Activated T-helper 1 cell treated with Interleukin-2 at 50 U/mL for 16 hours (primary cell): Measurements from ENCODE around the gene PTPRG.

ENCODE experiments used
- DNase-seq: peaks from one replicate; pipeline ENCODE4 v3.0.0-alpha.2; 2020; ENCODE audit warnings: low read depth

PTPRG gene

DNA sequence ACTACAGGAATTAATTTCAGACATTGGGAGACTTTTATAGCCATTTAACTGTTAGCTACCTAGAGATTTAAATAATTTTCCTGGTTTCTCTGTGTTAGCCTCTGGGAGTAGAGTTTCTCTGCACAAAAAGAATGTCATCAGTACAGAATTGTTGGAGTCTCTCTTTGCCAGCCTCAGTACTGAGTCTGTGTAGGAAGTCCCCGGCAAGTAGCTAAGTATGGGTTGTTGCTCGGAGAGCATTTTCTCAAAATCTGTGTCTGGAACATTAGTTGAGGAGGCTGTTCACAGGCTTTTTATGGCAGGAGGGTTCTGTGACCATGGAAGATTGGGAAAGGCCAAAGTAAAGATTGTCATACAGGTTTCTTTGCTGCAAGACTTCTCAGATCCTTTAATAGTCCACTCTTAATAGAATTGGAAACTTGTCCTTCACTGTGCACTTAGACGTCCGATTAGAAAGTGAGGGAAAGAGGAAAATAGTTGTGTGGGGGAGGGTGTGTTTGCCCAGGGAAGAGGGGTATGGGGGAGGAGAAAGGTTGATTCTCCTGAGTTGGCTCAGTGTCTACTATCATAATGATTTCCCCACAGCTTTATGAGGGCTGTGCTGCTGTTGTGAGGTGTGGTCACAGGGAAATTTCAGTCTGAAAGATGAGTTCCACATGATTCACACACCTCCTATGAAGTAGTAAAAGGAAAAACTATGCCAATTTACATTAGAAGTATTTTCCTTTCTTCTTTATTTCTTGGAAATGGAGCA is 207.1 kb downstream of the PTPRG start:
- DNase-seq: no peak

DNA sequence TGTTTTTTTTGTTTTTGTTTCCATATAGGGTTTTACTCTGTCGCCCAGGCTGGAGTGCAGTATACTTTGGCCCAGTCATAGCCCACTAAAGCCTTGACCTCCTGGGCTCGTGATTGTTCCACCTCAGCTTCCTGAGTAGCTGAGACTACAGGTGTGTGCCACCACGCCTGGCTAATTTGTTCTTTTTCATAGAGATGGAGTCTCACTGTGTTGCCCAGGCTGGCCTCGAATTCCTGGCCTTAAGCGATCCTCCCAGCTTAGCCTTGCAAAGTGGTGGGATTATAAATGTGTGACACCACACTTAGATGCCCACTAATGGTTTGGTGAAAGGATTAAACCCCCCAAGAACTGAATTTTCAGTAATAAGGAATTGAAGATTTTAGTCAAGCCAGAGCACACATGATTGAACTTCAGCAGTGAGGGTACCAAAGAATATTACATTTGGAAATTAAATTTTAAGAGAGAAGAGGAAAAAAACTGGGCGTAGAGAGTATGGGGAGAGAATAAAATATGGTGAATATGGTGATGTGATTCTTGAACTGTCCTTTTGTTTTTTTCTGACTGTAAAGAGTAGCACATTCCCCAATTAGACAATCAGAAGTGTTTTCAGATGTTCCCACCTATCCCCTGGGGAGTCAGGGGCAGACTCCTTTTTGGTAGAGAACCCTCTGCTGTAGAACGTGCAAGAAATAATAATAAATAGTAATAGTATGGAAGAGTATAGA is 208.1 kb downstream of the PTPRG start:
- DNase-seq: no peak

DNA sequence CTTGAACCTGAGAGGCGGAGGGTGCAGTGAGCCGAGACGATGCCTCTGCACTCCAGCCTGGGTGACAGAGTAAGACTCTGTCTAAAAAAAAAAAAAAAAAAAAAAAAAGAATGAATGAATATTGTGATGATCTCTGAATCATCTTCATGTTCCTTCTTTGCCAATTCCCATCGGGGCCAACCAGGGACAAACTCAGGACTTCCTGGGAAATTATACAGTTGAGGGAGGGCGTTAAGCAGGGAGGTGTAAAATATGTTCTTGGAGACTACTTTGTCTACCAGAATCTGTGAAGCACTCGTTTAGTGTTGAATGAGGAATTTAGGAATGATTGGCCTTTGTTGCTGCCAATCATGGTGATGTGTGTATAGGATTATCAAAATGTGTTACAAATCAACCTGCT is 210.6 kb downstream of the PTPRG start:
- no peak for DNase-seq

DNA sequence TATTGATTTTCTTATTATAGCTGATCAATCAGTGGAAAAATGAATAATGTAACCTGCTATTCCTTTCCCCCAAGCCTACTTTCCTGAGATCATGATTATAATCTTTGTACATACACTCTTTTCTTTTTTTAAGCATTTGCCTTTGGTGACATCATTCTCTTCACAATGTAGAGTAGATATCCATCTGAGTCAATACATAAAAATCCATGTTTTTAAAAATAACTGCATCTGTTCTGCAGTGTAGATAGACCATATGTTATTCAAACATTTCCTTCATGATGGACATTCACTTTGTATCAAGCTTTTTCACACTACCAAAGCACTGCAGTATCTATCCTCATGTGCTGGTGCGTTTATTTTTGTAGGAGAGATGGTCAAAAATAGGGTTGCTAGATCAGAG is 211.1 kb downstream of the PTPRG start:
- no peak for DNase-seq

DNA sequence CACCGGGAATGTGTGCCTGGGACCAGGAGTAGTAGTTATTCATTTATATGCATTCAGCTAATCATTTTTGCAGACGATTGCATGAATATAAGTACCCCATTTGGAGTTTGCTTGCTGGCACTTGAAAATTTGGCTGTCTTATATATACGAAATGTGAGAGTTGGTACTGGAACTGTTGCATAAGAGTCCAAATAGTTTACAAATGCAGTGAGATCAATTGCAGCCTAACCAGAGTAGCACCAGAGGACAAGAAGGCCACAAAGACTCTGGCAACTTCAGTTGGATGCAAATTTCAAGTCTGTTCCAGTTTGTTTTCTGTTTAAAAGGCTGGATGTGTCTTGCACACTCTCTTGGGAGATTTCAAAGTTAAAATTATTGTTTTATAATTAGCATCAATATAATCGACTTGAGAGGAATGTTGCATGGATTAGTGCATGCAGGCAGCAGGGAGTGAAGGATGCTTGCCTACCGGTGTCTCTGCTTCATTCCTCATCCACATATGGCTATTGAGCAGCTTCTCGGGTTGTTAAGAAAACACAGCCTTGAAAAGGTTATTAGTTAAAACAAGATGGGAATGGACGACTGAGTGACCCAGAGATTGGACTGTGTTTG is 213.0 kb downstream of the PTPRG start:
- no peak for DNase-seq

DNA sequence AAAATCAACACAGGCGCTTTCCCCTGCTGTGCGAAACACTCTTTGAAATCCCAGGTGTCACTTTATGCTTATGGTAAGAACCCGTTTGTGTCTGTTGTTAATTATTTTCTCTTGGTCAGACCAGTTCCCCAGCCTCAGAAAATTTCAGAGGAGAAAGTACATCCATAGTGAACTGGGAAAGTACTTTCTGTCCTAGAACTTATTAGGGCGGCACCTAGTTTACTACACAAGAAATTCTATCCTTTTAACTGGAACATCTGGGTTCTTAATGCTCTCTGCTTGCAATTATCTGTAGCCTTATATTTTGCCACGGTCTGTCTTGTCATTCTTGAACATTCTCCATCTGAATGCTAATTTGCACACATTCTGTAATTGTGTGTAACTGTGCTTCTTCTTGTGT is 215.0 kb downstream of the PTPRG start:
- DNase-seq: no peak

DNA sequence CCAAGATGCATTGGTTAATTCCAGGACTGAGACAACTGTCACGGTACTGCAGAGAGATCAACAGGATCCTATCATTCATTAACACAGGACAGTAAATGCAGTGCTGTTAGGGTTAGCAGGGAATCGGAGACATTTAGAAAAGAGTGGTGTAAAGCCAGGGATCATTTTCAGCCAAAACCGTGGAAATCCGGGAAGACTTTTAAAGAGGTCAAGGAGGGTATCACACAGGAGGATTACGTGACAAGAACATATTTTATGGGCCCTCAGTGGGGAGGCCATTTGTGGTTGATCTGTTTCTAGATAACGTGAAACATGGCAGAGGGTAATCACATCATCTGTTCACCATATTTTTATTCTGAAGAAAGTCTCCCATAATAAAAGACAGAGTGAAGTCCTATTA is 216.1 kb downstream of the PTPRG start:
- DNase-seq: no peak

DNA sequence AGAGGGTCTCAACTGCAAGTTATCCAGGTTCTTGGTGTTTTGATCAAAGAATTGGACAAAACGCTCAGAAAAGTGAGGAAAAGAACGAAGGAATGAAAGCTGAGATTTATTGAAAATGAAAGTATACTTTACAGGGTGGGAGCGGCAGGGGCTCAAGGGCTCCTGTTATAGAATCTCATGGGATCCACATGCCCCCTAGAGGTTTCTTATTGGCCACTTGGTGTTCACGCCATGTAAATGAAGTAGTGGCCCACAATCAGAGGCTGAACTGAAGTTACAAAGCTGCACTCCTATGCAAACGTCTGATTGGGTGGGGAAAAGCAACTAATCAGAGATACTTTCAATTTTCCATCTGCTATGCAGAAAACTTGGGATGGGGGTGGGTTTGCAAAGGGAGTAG is 216.7 kb downstream of the PTPRG start:
- DNase-seq: no peak

DNA sequence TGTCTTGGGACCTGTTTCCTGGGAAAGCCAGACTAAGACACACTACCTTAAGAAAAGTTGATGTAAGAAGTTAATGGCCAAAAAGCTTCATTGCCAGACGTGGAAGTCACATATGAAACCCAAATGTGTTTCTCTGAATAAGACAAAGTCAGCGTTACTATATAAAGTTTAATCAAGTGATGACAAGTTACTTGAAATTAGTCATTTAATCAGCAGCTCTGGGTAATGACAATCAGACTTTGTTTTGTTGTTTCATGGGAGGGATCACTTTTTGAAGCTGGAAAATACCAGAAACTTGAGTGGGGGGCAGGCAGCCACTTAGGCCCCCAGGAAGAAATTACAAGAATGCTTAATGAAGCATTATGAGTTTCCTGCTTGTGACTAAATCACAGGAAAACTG is 218.6 kb downstream of the PTPRG start:
- no peak for DNase-seq

DNA sequence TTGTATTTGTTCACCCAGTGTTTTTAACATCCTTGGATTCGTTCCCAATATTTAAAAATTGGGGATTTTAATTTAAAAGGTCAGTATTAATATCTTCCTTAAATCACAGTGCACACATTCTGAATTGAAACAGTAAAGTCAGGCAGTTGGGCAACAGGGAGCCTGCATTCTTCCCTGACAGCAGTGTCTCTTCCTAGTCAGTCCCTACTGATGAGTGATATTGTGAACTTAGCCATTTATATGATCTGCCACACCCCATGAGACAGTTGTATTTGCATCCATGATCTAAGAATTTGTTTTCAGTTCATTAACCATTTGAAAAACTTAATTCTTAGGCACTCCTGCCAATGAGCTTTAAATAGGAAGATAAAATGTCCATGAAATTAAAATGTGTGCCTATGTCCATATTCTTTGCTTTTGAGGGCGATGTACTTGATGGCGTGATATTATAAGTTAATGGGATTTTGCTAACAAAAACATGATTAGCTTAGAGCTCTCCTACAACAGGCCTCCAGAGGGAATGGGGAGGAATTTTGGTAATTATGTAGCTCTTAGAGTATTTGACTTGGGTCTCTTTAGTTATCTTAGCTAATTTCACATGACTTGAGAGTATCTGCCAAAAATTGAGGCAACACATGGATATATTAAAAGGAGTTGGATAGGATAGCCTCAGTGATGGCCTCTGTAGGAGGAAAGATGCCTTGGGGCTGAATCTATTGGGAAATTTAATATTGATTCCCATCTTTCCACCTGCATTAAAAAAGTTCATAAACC is 219.3 kb downstream of the PTPRG start:
- DNase-seq: no peak

DNA sequence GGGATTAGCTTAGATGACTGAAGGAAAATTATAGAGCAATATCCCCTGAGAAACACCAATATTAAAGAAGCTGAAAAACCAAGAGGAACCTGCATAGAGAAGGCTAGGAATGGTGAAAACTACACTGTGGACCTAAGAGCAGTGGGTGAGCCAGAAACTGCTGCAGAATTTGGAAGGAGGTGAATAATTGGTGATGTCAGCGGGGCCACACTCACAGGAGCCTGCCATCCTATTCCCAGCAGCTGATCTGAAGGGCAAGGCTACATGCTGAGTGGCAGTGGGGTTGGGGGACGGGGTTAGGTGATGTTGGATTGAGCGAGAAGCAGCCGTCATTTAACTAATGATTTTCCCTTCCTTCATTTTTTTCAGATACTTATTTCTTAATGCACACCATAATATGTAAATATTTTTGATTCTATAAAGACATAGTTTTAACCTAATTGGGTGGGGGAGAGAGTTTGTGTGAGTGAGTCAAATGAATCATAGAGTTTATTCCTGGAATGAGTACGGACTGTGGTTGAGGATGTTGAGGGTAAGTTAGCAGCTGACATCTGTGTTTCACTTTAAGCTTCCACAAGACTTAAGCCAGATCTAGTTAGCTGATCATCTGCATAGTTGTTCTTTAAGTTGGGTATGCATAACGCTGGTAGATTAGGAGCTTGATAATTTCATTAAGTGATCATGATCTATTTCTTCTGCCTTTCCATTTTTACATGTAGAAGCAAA is 222.8 kb downstream of the PTPRG start:
- no peak for DNase-seq

DNA sequence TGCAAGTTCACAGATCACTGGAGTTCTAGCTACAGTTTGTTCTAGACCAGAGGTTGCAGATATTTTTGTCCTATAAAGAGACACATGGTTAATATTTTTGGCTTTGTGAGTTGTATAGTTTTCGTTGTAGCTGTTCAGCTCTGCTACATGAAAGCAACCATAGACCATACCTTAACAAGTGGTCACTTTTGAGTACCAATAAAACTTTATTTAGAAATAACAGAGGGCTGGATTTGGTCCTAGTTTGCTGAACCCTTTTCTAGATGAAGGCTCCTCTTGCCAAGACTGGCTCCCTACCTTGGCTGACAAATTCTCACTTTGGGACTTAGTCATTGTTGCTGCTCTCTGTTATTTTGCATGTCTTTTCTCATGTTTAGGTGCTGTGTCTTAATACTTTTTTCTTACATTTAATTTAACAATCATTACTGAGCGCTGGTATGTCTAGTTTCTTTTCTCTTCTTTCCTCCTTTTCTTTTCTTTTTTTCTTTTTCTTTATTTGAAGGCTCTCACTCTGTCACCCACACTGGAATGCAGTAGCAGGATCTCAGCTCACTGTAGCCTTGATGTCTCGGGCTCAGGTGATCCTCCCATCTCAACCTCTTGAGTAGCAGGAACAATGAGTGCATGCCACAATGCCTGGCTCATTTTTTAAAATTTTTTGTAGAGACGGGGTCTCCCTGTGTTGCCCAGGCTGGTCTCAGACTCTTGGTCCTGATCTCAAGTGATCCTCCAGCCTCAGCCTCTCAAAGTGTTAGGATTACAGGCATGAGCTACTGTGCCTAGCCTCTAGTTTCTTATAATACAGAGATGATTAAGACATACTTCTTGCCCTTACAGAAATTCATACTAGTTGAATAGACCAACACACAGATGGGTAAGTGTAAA is 227.5 kb downstream of the PTPRG start:
- no peak for DNase-seq

DNA sequence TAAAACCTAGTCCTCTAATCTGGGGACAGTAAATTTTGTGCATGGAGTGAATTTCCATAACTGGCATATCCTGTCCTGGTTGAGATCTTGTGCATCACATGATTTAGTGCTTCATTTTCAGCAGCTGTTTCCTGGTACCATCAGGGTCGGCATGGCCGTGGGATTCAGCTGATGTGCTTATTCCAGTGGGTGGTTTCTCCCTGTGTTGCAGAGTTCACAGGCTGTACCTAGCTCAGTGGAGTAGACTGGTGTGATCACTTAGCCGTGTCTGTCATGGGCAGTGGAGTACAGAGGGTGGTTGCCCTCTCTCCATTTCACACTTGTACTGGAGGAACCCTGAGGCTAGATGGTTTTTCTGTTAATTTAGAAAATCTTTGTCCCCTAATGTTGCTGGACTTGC is 228.5 kb downstream of the PTPRG start:
- DNase-seq: no peak

DNA sequence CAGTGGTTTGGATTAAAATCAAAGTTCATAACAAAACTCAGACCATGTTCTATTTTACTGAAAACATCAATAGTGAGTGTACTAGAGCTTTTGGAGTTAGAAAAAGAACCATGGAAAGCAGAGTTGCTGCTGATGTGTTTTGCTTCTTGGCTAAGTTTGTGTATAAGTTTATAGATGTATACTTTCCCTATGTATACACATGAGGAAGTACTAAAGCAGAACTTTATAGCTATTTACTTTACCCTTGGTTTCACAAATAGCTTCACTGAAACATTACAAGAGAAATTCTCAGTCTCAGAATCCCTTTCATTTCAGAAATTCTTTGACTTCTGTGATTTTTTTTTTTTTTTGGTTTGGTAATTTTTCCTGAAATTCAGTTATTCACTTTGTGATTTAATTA is 229.0 kb downstream of the PTPRG start:
- DNase-seq: no peak

DNA sequence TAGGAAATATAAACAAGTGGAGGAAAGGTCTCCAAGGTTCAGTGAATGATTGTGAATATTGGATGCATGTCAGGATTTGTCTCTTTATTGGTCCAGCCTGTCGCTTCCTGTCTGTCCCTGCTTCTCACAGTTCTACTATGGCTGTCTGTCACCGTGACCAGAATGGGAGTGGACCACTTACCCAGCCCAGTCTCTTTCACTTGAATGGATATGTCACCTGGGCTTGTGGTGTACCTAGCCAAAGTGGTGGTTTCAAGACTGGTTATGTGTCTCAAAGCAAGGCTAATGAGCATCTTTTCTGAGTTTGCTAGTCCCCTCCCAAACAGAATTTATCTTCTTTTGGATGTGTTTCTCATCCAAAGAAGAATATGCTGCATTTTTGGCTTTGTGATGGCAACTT is 231.7 kb downstream of the PTPRG start:
- no peak for DNase-seq

DNA sequence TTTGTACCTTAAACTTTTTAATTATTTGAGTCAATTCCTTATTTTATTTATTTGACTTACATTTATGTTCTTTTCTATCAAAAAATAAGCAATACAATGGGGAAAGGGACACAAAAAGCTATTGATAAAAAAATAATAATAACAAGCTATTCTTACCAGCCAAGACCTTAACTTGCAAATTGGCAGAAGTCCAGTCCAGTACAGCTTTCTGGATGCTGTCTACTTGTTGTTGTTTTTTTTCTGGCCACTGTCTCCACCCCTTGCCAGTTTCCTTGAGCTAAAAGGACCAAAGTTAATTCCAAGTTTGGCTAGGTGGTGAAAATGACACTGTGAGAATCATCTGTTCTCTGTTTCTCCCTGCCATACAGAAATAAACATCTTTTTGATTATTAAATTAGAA is 232.2 kb downstream of the PTPRG start:
- no peak for DNase-seq

DNA sequence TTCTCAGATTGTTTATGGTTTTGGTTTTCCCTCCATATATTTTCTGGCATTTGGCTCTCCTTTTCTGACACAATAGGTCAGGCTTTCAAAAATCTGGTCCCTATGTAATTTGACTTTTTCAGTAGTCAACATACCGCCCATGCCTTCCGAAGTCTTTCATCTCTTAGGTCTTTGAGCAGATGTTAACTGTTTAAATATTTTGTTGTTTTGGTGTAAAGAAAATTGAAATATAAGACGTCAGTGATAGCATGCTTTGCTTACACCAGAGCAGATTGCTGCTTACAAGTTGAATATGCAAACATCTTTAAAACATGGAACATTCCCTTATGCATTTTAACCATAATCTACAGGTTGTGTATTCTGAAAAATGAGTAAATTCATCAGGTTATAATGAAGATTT is 233.0 kb downstream of the PTPRG start:
- no peak for DNase-seq

DNA sequence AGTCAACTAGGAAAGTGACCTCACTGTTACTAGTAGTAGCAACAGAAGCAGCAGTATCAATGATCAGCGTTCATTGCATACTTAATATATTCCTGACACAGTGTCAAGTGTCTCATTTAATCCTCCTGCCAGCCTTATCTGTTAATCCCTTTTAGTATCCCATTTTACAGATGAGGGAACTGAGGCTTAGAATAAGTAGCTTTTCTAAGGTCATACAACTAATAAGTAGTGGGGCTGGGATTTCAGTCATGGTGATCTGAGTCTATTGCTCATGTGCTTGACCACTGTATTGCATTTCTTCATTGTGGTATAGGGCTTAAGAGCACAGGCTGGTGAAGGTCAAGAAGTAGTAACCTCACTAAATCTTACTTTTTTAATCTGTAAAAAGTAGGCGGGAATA is 233.6 kb downstream of the PTPRG start:
- no peak for DNase-seq

DNA sequence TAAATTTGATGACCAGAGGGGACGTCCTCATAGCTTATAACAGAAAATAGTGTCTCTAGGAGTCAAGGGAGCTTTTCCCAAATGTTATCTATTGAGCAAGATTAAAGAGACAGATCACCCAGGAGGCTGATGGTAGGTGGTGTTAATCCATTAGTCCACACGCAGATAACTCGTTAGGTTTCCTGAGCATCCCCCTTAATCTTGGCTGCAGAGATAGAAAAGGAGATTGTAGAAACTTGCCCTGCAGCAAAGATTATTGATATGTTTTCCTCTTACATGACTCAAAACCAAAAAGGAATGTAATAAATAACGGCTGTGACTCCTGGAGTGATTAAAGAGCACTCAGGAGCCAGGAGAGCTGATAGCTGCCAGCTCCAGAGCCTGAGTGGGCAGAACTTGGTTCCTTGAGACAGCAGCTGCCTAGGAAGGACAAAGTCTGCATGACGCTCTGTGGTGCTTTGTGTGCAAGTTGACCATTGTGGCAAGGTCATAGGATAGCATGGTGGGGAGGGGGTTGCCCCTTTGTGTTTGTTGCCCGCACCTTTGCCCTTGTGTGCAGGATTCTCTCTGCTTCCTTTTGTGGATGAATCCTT is 234.8 kb downstream of the PTPRG start:
- no peak for DNase-seq

DNA sequence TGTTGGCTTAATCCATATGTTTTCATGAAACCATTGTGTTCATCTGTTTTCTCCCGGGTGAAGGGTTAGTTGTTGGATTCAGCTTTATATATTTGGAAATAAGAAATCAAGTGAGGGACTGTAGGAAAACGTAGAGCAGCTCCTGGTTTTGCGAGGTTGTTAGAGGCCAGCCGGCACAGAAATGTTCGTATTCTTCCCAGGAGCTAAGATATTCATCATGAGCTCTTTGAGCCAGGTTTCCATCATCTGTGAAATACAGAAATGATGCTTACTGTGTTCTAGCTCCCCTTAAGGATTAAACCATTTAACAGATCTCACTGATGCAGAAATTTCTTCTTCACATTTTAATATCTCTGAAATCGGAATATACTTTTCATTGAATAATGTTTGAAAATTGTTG is 235.5 kb downstream of the PTPRG start:
- no peak for DNase-seq

DNA sequence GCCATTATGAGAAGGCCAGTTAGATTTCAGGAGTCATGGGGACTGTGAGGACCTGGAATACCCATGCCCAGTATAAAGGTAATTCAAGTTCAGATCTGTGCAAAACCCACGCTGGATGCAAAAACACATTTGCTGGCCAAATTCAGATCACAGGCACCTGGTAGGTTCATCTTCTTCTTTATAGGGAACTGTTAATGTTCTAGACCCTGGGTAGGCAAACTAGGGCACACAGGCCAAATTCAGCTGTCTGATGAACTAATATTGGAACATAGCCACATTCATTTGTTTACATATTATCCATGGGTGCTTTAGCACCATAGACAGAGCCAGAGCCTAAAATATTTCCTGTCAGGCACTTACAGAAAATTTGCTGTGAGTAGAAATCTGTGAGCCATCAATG is 241.4 kb downstream of the PTPRG start:
- no peak for DNase-seq
